AG09309 (cell line): ENCODE data around the gene PLEKHB2.

Experiments
- DNase-seq: peaks from one replicate; pipeline ENCODE4 v3.0.0-alpha.2; 2010; ENCODE audit warnings: low read depth
- H3K4me3 ChIP-seq: 2 replicates; pipeline ENCODE4 v1.5.1; 2011; ENCODE audit warnings: mild to moderate bottlenecking, low read depth, low read length, moderate library complexity; ENCODE audit not compliant: control insufficient read depth
- TF ChIP-seq, protein P1 (sequence below): IDR thresholded peaks from 2 replicates; pipeline ENCODE4 v1.5.1; 2011; ENCODE audit warnings: mild to moderate bottlenecking, low read depth, low read length, inconsistent platforms; ENCODE audit not compliant: insufficient read depth, control insufficient read depth; ENCODE audit errors: missing control alignments

PLEKHB2 gene, protein sequence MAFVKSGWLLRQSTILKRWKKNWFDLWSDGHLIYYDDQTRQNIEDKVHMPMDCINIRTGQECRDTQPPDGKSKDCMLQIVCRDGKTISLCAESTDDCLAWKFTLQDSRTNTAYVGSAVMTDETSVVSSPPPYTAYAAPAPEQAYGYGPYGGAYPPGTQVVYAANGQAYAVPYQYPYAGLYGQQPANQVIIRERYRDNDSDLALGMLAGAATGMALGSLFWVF

DNA sequence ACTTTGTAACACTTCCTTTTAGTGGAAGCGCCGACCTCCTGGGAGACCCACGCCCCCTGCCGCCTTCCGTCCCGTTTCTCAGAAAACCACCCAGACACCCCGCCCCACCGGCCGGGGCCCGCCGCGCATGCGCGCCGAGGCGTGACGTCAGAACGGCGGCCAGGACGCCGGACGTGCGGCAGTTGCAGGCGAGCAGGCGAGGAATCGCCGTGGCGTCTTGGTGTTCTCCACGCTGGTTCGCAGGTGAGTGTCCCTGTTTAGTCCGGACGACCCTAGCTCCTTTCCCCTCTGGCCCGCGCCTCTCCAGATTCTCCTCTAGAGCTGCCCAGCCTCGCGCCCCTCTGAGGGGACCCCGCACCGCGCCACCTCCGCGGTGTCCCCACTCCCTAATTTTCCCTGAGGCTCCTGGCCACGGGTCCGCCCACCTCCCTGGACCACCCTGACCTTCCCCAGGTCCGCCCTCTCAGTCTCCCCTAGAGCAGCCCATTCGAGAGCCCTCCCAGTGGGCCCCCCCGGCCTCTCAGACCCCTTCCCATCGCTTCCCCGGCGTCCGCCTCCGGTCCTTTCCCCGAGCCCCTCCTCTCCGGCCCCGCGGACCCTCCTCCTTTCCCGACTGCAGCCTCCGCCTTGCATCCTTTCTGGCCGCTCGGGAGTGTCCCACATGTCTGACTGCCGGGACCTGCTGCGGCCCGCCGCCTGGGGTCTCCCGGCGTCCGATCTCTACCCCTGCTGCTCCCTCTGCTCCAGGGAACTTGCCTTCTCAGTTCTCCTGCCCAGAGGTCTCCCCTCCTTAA, at the start of gene PLEKHB2:
Gene PLEKHB2 (plus strand): TSS at position 181 of the 794 bp plus-strand sequence. CDS start 15,606 bp downstream, outside the sequence.
- peak; percentile 34 for DNase-seq
- peak within 1 kb of the TSS; percentile 72 for H3K4me3 ChIP-seq
- TF ChIP-seq, protein P1, sequence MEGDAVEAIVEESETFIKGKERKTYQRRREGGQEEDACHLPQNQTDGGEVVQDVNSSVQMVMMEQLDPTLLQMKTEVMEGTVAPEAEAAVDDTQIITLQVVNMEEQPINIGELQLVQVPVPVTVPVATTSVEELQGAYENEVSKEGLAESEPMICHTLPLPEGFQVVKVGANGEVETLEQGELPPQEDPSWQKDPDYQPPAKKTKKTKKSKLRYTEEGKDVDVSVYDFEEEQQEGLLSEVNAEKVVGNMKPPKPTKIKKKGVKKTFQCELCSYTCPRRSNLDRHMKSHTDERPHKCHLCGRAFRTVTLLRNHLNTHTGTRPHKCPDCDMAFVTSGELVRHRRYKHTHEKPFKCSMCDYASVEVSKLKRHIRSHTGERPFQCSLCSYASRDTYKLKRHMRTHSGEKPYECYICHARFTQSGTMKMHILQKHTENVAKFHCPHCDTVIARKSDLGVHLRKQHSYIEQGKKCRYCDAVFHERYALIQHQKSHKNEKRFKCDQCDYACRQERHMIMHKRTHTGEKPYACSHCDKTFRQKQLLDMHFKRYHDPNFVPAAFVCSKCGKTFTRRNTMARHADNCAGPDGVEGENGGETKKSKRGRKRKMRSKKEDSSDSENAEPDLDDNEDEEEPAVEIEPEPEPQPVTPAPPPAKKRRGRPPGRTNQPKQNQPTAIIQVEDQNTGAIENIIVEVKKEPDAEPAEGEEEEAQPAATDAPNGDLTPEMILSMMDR = peak; percentile 3

DNA sequence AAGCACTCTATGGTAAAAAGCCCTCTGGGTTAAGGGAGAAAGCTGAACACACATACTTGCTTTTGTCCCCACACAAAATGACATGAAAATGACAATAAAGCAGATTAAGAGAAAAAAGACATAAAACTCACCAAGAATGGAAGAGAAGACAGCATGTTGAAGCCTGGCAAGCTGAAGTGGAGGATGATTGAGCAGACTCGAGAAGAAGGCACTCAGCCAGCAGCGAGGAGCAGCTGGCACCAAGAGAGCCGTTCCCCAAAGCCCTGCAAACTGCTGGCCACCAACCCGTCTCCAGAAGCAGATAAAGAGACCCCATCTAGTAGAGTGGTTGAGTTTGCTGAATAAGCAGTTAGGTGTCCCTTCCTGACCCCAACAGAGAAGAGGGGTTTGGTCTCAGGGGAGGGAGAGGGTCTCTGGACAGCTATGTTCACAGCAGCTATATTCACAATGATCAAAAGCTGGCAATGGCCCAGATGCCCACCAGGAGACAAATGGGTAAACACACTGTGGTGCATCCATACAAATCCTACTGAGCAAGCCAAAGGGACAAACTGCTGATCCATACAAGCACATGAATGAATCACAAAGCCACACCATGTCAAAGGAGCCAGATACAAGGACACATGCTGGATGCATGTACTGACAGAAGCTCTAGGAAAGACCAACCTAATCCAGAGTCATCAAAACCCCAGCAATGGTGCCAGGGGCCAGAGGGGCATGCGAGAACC, 48.8 kb upstream of the PLEKHB2 start:
- TF ChIP-seq, protein P1 = no peak
- DNase-seq = no peak

DNA sequence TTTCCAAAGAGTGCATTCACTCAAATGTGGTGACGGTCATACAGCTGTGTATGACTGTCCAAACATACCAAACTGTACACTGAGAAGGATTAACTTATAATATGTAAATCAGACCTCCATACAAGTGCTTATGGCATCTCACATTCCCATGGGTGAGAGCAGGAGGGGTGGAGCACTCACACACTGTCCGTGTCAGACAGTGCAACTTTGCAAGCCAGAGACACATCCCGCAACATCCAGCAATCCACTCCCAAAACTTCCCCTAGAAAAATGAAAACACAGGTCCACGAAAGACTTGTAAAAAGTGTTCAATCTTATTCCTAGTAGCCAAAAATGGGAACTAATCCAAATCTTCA, 48.2 kb upstream of the PLEKHB2 start:
- no peak for DNase-seq
- no peak overlapping the region for H3K4me3 ChIP-seq
- TF ChIP-seq, protein P1 = no peak

More for the DNA sequence above, 48.8 kb upstream of the PLEKHB2 start:
- no peak overlapping the region for H3K4me3 ChIP-seq

DNA sequence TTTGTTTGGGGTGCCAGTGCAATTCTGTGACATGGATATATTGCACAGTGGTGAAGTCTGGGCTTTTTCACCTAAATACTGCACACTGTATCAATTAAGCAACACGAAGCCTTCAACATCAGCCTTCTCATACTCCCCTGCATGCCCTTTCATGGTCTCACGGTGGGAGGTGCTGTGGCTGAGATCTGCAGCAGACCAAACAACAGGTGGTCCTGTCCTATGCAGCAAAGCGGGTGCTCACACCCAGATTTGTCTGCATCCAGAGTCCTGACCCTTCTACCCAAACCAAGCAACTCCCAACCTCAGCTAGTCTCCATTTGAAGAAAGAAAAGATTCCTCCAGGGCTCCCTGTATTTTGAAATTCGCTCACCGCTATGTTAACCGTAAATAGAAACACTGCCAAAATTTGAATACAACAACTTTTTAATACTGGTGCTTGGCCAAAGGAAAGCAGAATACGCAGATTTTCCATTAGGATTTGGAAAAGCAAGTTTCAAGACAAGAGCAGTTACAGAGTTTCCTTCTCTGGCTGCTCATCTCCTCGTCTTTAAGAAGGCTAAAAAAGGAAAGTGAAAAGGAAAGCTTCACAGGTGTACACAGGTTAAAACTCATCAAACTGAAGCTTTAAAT, 46.8 kb upstream of the PLEKHB2 start:
- no peak overlapping the region for H3K4me3 ChIP-seq
- no peak for DNase-seq
- TF ChIP-seq, protein P1 = no peak

DNA sequence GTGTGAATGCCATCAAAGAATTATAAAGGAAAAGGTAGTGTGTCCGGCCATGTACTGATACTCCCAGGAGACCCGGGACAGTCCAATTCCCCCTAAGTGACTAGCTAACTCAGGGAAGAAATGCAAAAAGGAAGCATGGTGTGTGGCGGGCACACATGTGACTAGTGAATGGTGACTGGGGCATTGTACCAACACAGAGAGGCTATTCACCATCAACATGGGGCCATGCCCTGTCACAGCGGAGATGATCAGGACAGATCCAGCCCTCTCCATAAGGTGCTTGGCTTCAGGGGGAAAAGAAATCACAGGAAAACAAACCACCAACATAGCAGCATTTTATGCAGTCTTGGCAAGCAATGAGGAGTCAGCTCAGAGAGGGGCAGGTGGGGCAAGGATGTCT, 46.2 kb upstream of the PLEKHB2 start:
- H3K4me3 ChIP-seq = no peak overlapping the region
- DNase-seq = no peak
- TF ChIP-seq, protein P1 = no peak
